Esophagus squamous epithelium (tissue), 5 donors: Measurements from ENCODE around the gene LAMA5. TPM values are rescaled to one million over a fixed set of nuclear protein-coding genes. Genes with fewer than 3 reads are reported as not detected.

Source experiments
- DNase-seq: peaks from one replicate; lab custom pipeline; 2025; lab: John Stamatoyannopoulos, UW
- H3K27ac ChIP-seq, 4 donors: fragments of 200-600 bp; sonication (generic); one replicate each; pipeline ENCODE4 v1.5.1; 2016 to 2019; ENCODE audit warnings: mild to moderate bottlenecking in 1 of 4
- H3K27me3 ChIP-seq, 4 donors: fragments of 200-600 bp; sonication (generic); 1 replicate in 3 of 4; 2 replicates in 1 of 4; pipeline versions ENCODE4 v1.5.1 to v1.6.0; 2017 to 2021; ENCODE audit warnings: antibody characterized with exemption in 1 of 4
- H3K36me3 ChIP-seq, 3 donors: fragments of 200-600 bp; sonication (generic); one replicate each; pipeline ENCODE4 v1.5.1; 2016 to 2019
- H3K4me1 ChIP-seq, 3 donors: fragments of 200-600 bp; sonication (generic); one replicate each; pipeline ENCODE4 v1.5.1; 2017 to 2019
- H3K4me3 ChIP-seq, 4 donors: fragments of 200-600 bp; sonication (generic); 1 replicate in 3 of 4; 2 replicates in 1 of 4; pipeline ENCODE4 v1.5.1; 2016 to 2019; ENCODE audit warnings: mild to moderate bottlenecking in 2 of 4, moderate library complexity in 1 of 4
- H3K9me3 ChIP-seq, 3 donors: fragments of 200-600 bp; sonication (generic); one replicate each; pipeline ENCODE4 v1.5.1; 2016 to 2019
- POLR2A ChIP-seq, 4 donors: fragments of 450-650 bp; IDR thresholded peaks; one replicate each; pipeline ENCODE4 v1.6.1; 2017; ENCODE audit warnings: antibody characterized with exemption in 4 of 4, mild to moderate bottlenecking in 4 of 4, moderate library complexity in 3 of 4
- WGBS, 2 donors: methylation state at CpG; one replicate each; pipeline ENCODE4 v1.1.5; 2018; 5-methylcytosine and 5-hydroxymethylcytosine counted together
- intact Hi-C: fragments of 100-400 bp; cut with DNase I; formaldehyde crosslinking; loops from one replicate; pipeline ENCODE4 v1.15.0; 2022
- total RNA-seq, 4 donors: library from RNA; depleted of rRNA; stranded (reverse); fragments of >200 nt; gene quantifications; one replicate each; pipeline ENCODE4 v1.1.0, GENCODE V29; 2016
- TF ChIP-seq, protein P1 (sequence below), 6 experiments: fragments of 450-650 bp in 4 of 6; fragments of 200-600 bp in 2 of 6; sonication (generic) in 2 of 6; IDR thresholded peaks; one replicate each; pipeline ENCODE4 v1.5.1; 2016 to 2019; ENCODE audit warnings: antibody characterized with exemption in 6 of 6, mild to moderate bottlenecking in 4 of 6, moderate library complexity in 4 of 6
- donor health status: DM: yes; HTN: yes; CAD: no.

Gene LAMA5
- total RNA-seq, 4 donors from 2014 or later: 60.4 to 127 (median 98.9) TPM

- no peak for TF ChIP-seq POLR2A (IDR thresholded peaks at IDR 0.05)
- TF ChIP-seq, protein P1, sequence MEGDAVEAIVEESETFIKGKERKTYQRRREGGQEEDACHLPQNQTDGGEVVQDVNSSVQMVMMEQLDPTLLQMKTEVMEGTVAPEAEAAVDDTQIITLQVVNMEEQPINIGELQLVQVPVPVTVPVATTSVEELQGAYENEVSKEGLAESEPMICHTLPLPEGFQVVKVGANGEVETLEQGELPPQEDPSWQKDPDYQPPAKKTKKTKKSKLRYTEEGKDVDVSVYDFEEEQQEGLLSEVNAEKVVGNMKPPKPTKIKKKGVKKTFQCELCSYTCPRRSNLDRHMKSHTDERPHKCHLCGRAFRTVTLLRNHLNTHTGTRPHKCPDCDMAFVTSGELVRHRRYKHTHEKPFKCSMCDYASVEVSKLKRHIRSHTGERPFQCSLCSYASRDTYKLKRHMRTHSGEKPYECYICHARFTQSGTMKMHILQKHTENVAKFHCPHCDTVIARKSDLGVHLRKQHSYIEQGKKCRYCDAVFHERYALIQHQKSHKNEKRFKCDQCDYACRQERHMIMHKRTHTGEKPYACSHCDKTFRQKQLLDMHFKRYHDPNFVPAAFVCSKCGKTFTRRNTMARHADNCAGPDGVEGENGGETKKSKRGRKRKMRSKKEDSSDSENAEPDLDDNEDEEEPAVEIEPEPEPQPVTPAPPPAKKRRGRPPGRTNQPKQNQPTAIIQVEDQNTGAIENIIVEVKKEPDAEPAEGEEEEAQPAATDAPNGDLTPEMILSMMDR (IDR thresholded peaks at IDR 0.05): no peak
- Histone ChIP-seq H3K4me1 (peaks cover 10 to 61% (median 26%) of the 10 kb centered on the region in 3 donors), H3K27me3 (no peaks in the 10 kb centered on the region), H3K27ac (no peak overlapping the region), H3K4me3 (no peak overlapping the region), H3K36me3 (peaks cover 67 to 100% (median 73%) of the 10 kb centered on the region in 3 donors), H3K9me3 (no peaks in the 10 kb centered on the region)
- intact Hi-C loops: no loop called here
- 75% methylated on average over 2 of the region's 16 CpGs; no CpG with 5 or more reads in 1 of the 2 donors for WGBS, 2 donors
- DNase-seq: no peak
These were observed 54.5 kb downstream of the LAMA5 start for GRCh38 chr20:62312662-62312977.

- WGBS, 2 donors: 78 to 100% methylated on average over 4 to 5 of the region's 60 CpGs
- H3K36me3 ChIP-seq: peaks cover 69 to 100% (median 79%) of the 10 kb centered on the region in 3 donors
- no peak overlapping the region for H3K27ac ChIP-seq
- H3K4me3 ChIP-seq: no peak overlapping the region
- H3K9me3 ChIP-seq: no peaks in the 10 kb centered on the region
- peaks cover 5 to 61% (median 26%) of the 10 kb centered on the region in 3 donors for H3K4me1 ChIP-seq
- no peak for DNase-seq
- H3K27me3 ChIP-seq: no peaks in the 10 kb centered on the region
- TF ChIP-seq, protein P1 (IDR thresholded peaks at IDR 0.05): no peak
- no peak for TF ChIP-seq POLR2A (IDR thresholded peaks at IDR 0.05)
- intact Hi-C loops: no loop called here
These were observed 55.1 kb downstream of the LAMA5 start for GRCh38 chr20:62311832-62312661.

- Histone ChIP-seq H3K27me3 (no peaks in the 10 kb centered on the region), H3K27ac (peak overlapping the region in 2 of 4 donors; percentile 34 to 42), H3K9me3 (no peaks in the 10 kb centered on the region), H3K4me3 (no peak overlapping the region), H3K4me1 (peaks cover 1 to 61% (median 28%) of the 10 kb centered on the region in 3 donors), H3K36me3 (peaks cover 67 to 100% (median 80%) of the 10 kb centered on the region in 3 donors)
- intact Hi-C loops: no loop called here
- TF ChIP-seq, protein P1 (IDR thresholded peaks at IDR 0.05): no peak
- TF ChIP-seq POLR2A (IDR thresholded peaks at IDR 0.05): no peak
- DNase-seq: no peak
- no CpG with 5 or more reads among the region's 18 CpGs for WGBS, 2 donors
These were observed 56.0 kb downstream of the LAMA5 start for GRCh38 chr20:62311150-62311549.

DNA sequence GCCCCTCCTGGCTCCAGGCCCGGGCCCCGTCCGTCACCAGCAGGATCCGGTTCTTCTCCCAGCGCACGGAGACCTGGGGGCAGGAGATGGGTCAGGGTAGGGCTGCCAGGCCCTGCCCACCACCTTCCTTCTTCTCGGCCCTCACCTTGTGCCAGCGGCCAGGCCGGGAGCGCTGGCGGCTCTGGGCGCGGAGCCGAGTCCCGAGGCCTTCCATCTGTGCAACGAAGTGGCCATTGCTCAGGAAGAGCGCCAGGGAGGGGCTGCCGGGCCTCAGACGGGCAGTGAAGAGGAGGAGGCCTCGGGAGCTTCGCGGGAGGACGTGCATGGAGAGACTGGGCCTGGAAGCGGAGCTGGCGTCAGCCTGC lies 56.4 kb downstream of the LAMA5 start:
- Histone ChIP-seq H3K27me3 (no peaks in the 10 kb centered on the region), H3K27ac (peak overlapping the region; percentile 10 to 42 (median 34)), H3K36me3 (peaks cover 67 to 100% (median 78%) of the 10 kb centered on the region in 3 donors), H3K9me3 (no peaks in the 10 kb centered on the region), H3K4me3 (no peak overlapping the region), H3K4me1 (peaks cover 5 to 63% (median 32%) of the 10 kb centered on the region in 3 donors)
- TF ChIP-seq, protein P1 (IDR thresholded peaks at IDR 0.05): no peak
- TF ChIP-seq POLR2A (IDR thresholded peaks at IDR 0.05): no peak
- WGBS, 2 donors: 37% methylated on average over 2 of the region's 25 CpGs; no CpG with 5 or more reads in 1 of the 2 donors
- intact Hi-C loops: no loop called here
- no peak for DNase-seq
